NCI-H1105 (cell line): ENCODE results near the gene SNRPB2.
A peak's percentile ranks its signal among the peaks of the same experiment; 100 is the strongest.

ENCODE experiments used
- DNase-seq: peaks from one replicate; lab custom pipeline; 2025; lab: John Stamatoyannopoulos, UW

Gene SNRPB2

GRCh38 chr20:16729565-16730460 is at the start of gene SNRPB2:
TSS of gene SNRPB2 (plus strand) at chr20:16730026. CDS start at chr20:16731703, 1,677 bp downstream.
- DNase-seq, result peak; percentile 92

DNA sequence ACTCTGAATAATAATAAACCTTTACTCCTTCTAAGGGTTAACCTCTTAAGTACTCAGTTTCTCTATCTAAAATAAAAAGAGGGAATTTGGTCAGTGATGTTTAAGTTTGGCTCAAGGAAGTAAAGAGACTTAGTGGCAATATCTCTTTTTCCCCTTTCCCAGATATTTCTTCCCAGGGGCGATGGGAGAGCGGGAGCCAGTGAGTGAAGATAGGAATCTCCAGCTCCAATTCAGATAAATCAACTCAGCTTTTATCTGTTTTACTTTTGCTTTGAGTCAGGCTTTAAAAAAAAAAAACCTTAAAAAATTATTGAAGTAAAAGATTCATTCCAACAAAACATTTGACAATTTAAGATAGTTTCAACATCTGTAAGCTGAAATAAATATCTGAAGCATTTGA is 45.4 kb upstream of the SNRPB2 start:
- DNase-seq, result no peak

DNA sequence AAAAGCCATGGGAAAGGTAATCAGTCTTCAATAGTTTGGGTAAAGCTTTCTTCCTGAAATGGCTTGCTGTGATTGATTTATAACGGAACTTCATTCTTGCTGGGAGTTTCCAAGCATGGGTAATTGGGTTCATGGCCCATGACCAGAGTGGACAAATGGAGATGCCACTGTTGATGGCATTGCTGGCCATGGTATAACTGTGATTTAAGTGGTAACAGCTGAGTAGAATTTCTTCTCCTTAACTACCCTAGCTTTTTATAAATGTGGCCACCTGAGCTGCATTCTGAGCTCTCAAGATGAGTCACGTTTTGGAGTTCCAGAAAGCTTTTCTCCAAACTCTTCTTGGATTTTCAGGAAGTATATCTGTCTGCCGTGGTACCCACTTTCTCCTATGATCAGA is 39.9 kb upstream of the SNRPB2 start:
- DNase-seq, result no peak

GRCh38 chr20:16691381-16691780 is 38.4 kb upstream of the SNRPB2 start:
- DNase-seq, result no peak

DNA sequence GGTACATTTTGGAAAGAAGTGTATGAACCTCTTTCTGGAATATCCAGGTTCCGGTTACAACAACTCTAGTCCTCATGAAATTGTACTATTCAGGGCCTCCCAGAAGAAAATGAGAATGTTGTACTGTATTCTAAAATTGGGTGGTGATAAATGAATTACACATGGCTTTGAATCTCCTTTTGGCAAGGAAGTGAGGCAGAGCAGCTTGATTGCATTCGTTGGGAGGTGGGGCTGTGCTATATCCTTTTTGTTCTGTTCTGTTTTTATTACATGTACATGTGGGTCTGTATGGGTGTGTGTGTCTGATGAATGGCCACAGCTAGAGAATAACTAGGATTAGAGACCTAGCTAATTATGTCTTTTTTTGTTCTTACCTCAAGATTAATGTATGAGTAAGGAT is 37.8 kb upstream of the SNRPB2 start:
- no peak for DNase-seq

GRCh38 chr20:16692442-16692841 is 37.4 kb upstream of the SNRPB2 start:
- no peak for DNase-seq

DNA sequence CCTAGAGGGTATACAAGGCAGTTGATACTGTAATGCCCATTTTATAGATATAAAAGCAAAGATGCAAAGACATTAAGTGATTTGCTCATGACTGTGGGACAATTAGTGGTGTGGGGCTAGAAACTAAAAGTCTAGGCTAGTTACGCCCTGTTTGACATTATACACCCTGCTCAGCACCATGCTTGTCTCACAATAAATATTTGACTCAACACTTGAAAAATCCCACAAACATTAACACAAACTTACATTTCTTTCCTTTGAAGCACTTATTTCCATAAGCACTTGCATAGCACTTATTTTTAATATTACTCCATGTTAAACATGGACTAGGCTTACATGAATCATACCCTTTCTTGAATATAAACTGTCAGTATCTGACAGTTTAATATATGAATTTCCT is 36.5 kb upstream of the SNRPB2 start:
- no peak for DNase-seq

GRCh38 chr20:16694161-16694560 is 35.7 kb upstream of the SNRPB2 start:
- no peak for DNase-seq

DNA sequence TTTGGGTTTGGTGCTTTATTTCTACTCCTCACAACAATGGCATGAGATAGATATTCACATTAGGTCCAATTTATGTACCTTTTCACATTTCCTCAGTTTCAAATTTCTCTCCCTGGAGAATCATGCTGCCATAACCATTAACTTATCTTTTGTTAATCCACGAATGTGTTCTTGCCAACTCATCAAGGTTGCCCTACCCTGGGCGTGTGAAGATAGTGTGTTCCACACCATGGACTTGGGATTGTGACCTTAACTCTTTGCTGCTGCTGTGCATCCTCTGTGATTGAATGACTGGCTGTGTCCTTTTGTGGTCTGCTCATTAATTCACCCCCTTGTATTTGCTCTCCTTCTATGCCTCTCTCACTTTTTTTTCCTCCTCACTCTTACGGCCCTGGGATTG is 34.2 kb upstream of the SNRPB2 start:
- DNase-seq, result no peak

DNA sequence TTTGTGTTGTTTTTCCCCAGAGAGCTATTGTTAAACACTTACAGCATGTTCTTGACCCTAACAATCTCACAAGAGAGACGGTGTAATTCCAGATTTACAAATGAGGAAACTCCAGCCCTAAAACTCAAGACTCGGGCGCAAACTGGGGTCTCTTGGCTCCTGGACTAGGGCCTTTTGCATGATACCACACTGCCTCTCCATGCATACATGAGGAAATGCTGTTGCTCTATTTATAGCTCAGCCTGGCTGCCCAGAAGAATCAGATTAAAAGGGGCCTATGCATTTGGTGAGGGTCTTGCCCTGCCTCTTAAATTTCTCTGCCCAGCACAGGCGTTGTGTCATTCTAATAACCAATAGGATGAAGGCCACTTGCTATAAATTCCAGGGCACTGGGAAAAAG is 30.5 kb upstream of the SNRPB2 start:
- DNase-seq, result no peak

GRCh38 chr20:16701296-16701695 is 28.5 kb upstream of the SNRPB2 start:
- no peak for DNase-seq

GRCh38 chr20:16703570-16703969 is 26.3 kb upstream of the SNRPB2 start:
- DNase-seq, result no peak

DNA sequence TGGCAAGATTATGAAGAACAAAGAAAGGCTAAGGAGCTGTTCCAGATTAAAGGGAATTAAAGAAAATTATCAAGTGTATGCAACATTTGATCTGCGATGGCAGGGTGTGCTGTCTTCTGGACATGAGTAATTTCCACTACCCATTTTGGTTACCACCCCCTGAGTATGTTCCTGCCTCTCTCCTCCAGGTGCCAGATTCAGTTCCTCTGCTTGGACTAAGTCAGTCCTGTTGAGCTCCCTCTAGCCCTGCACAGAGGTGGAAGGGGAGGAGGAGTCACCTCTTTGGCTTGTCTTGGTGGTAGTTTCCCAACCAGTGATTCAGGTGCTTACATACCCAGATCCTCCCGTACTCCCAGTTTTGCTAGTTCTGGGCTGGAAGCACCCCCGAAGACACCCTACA is 22.2 kb upstream of the SNRPB2 start:
- DNase-seq, result no peak

GRCh38 chr20:16708602-16709001 is 21.2 kb upstream of the SNRPB2 start:
- DNase-seq, result peak; percentile 64

DNA sequence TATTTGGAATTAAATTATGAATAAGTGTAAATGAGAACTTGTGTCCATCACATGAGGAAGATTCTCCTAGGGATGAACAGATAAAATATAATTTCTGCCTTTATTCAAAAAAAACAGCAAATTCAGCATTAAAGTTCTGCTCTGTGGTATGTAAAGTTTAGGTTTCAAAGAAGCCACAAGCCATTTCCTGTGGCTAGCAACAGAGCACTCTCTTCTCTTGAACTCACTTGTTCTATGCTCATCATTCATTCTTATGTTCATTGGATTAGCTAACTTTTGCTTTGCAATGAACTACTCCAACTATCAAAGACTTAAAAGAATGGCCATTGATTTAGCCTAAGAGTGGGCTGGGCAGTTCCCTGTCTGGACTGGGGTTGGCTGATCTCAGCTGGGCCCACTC is 20.8 kb upstream of the SNRPB2 start:
- DNase-seq, result no peak

DNA sequence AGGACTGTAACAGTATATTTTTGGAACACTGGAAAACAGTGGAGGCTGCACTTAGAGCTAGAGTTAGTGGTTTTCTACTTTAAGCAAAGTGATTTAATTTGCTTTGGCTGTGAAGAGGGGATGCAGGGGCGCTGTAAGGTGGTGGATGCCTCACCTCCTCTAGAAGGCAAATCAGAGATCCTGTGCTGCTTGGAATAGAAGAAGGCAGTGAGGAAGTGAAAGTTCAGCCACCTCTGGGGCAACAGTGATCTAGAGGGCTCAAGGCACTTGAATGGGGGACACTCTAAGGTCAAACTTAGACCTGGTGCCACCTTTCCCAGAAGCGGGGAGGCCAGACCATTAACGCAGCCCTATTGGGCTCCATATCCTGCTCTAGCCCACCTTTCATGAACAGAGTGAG is 19.0 kb upstream of the SNRPB2 start:
- DNase-seq, result no peak

DNA sequence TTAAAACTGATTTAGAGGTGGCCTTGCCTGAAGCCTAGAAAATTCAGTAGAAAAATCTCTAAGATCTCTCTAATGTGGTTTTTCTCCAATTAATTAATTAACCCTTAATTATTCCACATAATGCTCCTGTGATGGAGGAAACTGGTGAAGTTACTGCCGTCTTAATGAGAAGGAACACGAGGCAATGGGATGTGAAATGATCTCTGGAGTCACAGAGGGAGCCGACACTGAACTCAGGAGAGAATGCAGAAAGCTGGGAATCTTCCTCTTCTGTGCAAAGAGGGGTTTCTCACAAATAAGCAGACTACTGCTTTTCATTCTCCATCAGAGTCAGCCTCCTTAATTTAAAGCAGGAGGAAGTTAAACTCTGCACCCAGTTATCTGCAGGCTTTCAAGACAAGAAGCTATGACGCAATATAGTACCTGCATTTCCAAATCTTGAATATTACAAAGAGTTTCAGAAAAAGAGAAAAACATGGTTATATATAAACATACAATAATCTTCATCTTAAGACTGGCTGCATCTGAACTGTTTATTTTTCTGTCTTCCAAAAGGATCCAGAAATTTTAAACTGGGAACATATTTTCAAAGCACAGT is 18.1 kb upstream of the SNRPB2 start:
- no peak for DNase-seq

DNA sequence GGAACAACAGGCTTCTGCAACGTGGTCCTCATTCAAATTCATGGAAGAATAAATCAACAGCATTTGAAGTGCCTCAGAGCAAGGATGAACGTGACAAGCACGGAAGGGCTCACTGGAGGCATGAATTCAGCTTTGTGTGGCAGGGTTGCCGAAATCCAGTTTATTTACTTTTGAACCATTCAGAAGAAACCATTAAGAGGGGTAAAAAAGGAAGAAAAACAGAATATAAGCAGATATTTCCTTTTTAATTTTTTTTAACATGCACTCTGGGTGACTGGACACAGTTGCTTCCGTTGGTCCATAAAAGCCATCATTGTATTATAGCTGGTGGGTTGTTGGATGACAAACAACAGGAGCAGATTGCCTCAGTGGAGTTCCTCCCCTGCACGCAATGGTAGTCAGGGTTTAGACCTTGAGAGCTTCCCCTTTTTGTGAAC is 17.3 kb upstream of the SNRPB2 start:
- no peak for DNase-seq

- DNase-seq, result no peak
Observed at GRCh38 chr20:16713066-16713465, 16.8 kb upstream of the SNRPB2 start.

- no peak for DNase-seq
Observed at GRCh38 chr20:16714242-16714641, 15.6 kb upstream of the SNRPB2 start.

DNA sequence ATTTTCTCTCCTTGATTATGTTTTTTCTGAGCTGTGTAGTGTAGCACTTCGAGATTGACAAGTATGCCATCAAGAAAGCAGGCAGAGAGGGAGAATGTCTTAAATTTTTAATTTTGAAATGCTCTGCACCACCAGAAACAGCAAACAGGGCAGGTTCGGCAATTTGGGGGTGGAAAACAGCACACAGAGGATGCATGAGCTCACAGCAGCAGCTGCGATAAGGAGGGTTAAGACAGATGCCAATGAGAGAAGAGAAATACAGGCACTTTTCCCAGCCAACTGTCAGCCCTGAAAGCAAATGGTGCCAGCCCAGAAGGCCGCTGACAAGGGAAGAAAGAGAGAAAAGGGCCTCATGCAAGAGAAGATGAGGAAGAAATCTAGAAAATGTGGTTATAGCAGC is 15.1 kb upstream of the SNRPB2 start:
- no peak for DNase-seq

DNA sequence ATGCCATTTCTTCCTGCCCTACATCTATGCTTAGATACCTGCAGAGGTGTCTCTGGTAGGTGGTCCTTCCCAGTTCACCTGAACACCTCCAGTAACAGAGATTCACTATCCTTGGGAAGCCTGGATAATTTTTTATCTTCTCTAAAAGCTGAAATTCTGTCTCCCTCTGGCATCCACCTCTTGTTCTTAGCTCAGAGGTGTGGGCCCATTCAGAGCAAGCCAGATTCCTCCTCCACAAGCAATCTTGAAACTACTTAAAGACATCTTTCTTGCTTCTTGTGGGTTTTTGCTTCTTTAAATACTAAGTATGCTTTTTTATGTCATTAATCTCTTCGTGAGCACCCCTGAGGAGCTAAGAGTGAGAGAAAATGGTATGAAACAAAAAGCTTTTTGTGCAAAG is 10.4 kb upstream of the SNRPB2 start:
- no peak for DNase-seq

- DNase-seq, result no peak
Observed at GRCh38 chr20:16729080-16729479, 746 bp upstream of the SNRPB2 start.
